Ishikawa (cell line): ENCODE data around the gene MYLK4.

Experiments
- CEBPB ChIP-seq: IDR thresholded peaks from 2 replicates; pipeline ENCODE4 v1.6.1; 2012
- CREB1 ChIP-seq: IDR thresholded peaks from 2 replicates; pipeline ENCODE4 v1.6.1; 2012; ENCODE audit warnings: low read depth
- EGR1 ChIP-seq: IDR thresholded peaks from 2 replicates; pipeline ENCODE4 v1.6.1; 2012
- EP300 ChIP-seq: IDR thresholded peaks from 2 replicates; pipeline ENCODE4 v1.6.1; 2012; ENCODE audit warnings: borderline replicate concordance
- FOXM1 ChIP-seq: IDR thresholded peaks from 2 replicates; pipeline ENCODE4 v1.6.1; 2012; ENCODE audit warnings: low read depth, borderline replicate concordance
- NFIC ChIP-seq: IDR thresholded peaks from 2 replicates; pipeline ENCODE4 v1.6.1; 2012
- RAD21 ChIP-seq: IDR thresholded peaks from 2 replicates; pipeline ENCODE4 v1.6.1; 2012; ENCODE audit warnings: low read depth
- TAF1 ChIP-seq: IDR thresholded peaks from 2 replicates; pipeline ENCODE4 v1.6.1; 2012; ENCODE audit warnings: low read depth, mild to moderate bottlenecking
- TCF12 ChIP-seq: IDR thresholded peaks from 2 replicates; pipeline ENCODE4 v1.6.1; 2012; ENCODE audit warnings: low read depth
- TEAD4 ChIP-seq: IDR thresholded peaks from 2 replicates; pipeline ENCODE4 v1.6.1; 2012
- YY1 ChIP-seq: IDR thresholded peaks from 2 replicates; pipeline ENCODE4 v1.6.1; 2012; ENCODE audit warnings: low read depth
- ZBTB7A ChIP-seq: IDR thresholded peaks from 2 replicates; pipeline ENCODE4 v1.6.1; 2012; ENCODE audit warnings: low read depth
- TF ChIP-seq, protein P1 (sequence below): IDR thresholded peaks from 2 replicates; pipeline ENCODE4 v1.6.1; 2012
- TF ChIP-seq, protein P2 (sequence below): IDR thresholded peaks from 2 replicates; pipeline ENCODE4 v1.6.1; 2012; ENCODE audit warnings: low read depth, mild to moderate bottlenecking
- TF ChIP-seq, protein P3 (sequence below): IDR thresholded peaks from 2 replicates; pipeline ENCODE4 v1.6.1; 2012

Gene MYLK4

DNA sequence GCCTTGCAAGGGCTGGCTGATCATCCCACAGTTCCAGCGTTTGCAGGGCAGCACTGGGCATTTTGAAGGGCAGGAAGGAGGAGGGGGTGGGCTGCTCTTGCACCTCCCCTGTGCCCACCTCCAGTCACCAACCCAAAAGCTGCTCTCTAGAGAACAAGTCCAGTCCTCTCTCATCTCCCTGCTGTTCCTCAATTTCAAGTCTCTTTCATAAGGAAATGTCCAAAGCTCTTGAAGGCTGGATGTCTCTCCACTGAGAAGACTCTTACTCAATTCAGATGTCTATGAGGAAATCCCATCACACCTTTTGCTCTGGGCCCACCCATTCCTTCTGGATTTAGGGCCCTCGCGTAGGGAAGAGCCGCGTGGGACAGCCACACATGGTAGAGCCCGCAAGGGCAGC is 46.1 kb upstream of the MYLK4 start:
- TF ChIP-seq FOXM1 (no peak), NFIC (no peak), CEBPB (no peak), CREB1 (no peak), TCF12 (no peak), TAF1 (no peak), EP300 (no peak), RAD21 (no peak), YY1 (no peak), EGR1 (no peak), TEAD4 (no peak), ZBTB7A (no peak)
- TF ChIP-seq, protein P1, sequence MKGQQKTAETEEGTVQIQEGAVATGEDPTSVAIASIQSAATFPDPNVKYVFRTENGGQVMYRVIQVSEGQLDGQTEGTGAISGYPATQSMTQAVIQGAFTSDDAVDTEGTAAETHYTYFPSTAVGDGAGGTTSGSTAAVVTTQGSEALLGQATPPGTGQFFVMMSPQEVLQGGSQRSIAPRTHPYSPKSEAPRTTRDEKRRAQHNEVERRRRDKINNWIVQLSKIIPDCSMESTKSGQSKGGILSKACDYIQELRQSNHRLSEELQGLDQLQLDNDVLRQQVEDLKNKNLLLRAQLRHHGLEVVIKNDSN = no peak
- TF ChIP-seq, protein P2, sequence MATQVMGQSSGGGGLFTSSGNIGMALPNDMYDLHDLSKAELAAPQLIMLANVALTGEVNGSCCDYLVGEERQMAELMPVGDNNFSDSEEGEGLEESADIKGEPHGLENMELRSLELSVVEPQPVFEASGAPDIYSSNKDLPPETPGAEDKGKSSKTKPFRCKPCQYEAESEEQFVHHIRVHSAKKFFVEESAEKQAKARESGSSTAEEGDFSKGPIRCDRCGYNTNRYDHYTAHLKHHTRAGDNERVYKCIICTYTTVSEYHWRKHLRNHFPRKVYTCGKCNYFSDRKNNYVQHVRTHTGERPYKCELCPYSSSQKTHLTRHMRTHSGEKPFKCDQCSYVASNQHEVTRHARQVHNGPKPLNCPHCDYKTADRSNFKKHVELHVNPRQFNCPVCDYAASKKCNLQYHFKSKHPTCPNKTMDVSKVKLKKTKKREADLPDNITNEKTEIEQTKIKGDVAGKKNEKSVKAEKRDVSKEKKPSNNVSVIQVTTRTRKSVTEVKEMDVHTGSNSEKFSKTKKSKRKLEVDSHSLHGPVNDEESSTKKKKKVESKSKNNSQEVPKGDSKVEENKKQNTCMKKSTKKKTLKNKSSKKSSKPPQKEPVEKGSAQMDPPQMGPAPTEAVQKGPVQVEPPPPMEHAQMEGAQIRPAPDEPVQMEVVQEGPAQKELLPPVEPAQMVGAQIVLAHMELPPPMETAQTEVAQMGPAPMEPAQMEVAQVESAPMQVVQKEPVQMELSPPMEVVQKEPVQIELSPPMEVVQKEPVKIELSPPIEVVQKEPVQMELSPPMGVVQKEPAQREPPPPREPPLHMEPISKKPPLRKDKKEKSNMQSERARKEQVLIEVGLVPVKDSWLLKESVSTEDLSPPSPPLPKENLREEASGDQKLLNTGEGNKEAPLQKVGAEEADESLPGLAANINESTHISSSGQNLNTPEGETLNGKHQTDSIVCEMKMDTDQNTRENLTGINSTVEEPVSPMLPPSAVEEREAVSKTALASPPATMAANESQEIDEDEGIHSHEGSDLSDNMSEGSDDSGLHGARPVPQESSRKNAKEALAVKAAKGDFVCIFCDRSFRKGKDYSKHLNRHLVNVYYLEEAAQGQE = no peak
- TF ChIP-seq, protein P3, sequence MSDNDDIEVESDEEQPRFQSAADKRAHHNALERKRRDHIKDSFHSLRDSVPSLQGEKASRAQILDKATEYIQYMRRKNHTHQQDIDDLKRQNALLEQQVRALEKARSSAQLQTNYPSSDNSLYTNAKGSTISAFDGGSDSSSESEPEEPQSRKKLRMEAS = no peak

DNA sequence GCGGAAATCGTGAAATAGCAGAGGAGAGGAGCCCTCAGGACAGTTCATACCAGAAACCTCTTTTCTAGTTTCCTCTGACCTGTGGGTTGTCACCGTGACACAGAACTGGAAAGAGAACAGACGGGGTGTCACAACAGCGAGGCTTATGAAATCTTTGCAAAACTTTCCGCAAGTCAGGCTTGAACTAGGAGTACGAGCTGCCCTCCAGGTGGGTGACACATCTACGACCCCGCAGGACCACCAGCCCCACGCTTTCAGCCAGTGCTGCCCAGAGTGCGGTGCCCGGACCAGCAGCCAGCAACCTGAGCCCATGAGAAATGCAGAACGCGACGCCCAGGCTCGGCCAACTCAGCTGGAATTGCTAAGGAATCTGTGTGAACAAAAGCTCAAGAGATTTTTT is 45.2 kb upstream of the MYLK4 start:
- TF ChIP-seq EGR1 = no peak
- no peak for TF ChIP-seq NFIC
- no peak for TF ChIP-seq TAF1
- TF ChIP-seq TEAD4 = no peak
- no peak for TF ChIP-seq ZBTB7A
- no peak for TF ChIP-seq CREB1
- no peak for TF ChIP-seq CEBPB
- TF ChIP-seq TCF12 = no peak
- no peak for TF ChIP-seq FOXM1
- TF ChIP-seq RAD21 = no peak
- TF ChIP-seq, protein P2 = no peak
- TF ChIP-seq, protein P3 = no peak
- no peak for TF ChIP-seq YY1
- no peak for TF ChIP-seq EP300
- TF ChIP-seq, protein P1 = no peak

DNA sequence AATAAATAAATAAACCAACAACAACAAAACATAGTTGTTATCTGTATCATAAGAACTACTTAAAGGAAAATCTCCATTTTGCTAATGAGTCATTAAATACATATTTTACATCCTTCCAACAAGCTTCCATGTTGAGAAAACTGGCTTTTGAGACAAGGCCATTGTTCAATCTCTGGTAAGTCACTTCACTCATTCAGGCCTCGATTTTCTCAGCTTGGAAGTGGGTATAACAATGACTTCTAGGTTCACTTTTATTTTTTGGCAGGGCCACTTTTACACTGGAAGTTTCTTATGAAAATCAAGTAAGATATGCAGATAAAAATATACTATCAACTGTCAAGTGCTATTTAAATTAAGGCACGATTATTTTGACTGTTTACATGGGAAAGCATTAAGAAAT is 44.4 kb upstream of the MYLK4 start:
- TF ChIP-seq RAD21 = no peak
- TF ChIP-seq FOXM1 = no peak
- no peak for TF ChIP-seq YY1
- no peak for TF ChIP-seq TAF1
- no peak for TF ChIP-seq TCF12
- no peak for TF ChIP-seq CREB1

DNA sequence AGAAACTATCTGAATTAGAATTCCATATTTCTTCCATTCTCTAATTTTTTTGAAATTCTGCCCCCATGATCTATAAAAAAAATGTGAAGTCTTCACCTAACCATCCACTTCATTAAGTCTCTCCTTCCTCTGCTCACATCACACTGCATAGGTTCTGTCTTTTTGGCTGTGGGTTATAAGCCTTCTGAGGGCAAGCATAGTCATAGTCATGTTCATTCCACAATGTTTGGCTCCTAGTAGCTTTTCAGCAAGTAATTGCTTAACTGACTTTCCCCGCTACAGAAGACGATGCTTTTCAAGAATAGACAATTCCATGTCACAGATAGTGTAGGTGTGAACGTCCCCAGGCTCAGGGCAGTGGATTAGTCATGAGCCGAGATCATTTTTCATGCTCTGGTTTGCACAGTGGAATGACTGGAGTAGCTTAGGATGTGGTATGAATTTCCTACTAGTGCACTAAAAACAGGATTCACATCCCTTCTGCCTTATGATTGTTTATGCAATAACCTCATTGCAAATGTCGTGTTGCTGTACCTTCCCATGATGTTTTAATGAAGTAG is 43.5 kb upstream of the MYLK4 start:
- TF ChIP-seq EP300 (no peak), NFIC (no peak), FOXM1 (no peak), RAD21 (no peak), TEAD4 (no peak), EGR1 (no peak), TCF12 (no peak)
- TF ChIP-seq, protein P2 = no peak
